Panc1 (cell line): ENCODE data around the gene ISOC2. TPM values are rescaled to one million over a fixed set of nuclear protein-coding genes. Genes with fewer than 3 reads are reported as not detected.

ENCODE experiments used
- ATAC-seq: fragments of 200-7000 bp; cut with Tn5 transposase; 2 replicates; pipeline ENCODE4 v1.9.1; 2020; ENCODE audit warnings: mild to moderate bottlenecking, moderate library complexity
- BruUV-seq: library from RNA; stranded (reverse); fragments of 400-500 nt; replicated peaks from 2 replicates; lab custom pipeline; 2021; lab: Mats Ljungman, UMichigan
- CTCF ChIA-PET: fragments of 300-600 bp; sonication (Branson Sonifier 250); formaldehyde crosslinking; loops from one replicate; lab custom pipeline; 2022; ENCODE audit warnings: antibody characterized with exemption; lab: Charles Lee
- POLR2A ChIA-PET: fragments of 300-600 bp; sonication (Branson Sonifier 250); formaldehyde crosslinking; loops from one replicate; lab custom pipeline; 2022; ENCODE audit warnings: antibody characterized with exemption; lab: Charles Lee
- DNase-seq: peaks from one replicate; pipeline ENCODE4 v3.0.0-alpha.2; 2010; ENCODE audit warnings: low read depth, low spot score
- H3K27ac ChIP-seq: 2 replicates; pipeline ENCODE4 v1.5.1; 2011; ENCODE audit warnings: mild to moderate bottlenecking, low read length, inconsistent platforms
- H3K27me3 ChIP-seq: fragments of 200-500 bp; sonication (Bioruptor generic); 2 replicates; pipeline ENCODE4 v1.6.0; 2014; ENCODE audit warnings: low read length, inconsistent platforms; ENCODE audit not compliant: control insufficient read depth, insufficient read depth
- H3K36me3 ChIP-seq: fragments of 200-500 bp; sonication (Bioruptor generic); 2 replicates; pipeline ENCODE4 v1.5.1; 2014; ENCODE audit warnings: inconsistent platforms, mild to moderate bottlenecking, low read length, moderate library complexity; ENCODE audit not compliant: control insufficient read depth, insufficient read depth
- H3K4me1 ChIP-seq: 2 replicates; pipeline ENCODE4 v1.5.1; 2011; ENCODE audit warnings: inconsistent platforms, mild to moderate bottlenecking, low read length, moderate library complexity; ENCODE audit not compliant: control insufficient read depth, insufficient read depth
- H3K4me3 ChIP-seq, 2 experiments: 2 replicates each; pipeline ENCODE4 v1.5.1; 2011 to 2012; ENCODE audit warnings: low read depth in 2 of 2, low read length in 2 of 2, mild to moderate bottlenecking in 2 of 2, inconsistent platforms in 1 of 2, moderate library complexity in 1 of 2
- H3K9me3 ChIP-seq: fragments of 200-500 bp; sonication (Bioruptor generic); 2 replicates; pipeline ENCODE4 v1.5.1; 2014; ENCODE audit warnings: low read depth, mild to moderate bottlenecking, inconsistent platforms, low read length, moderate library complexity; ENCODE audit not compliant: control insufficient read depth, insufficient read depth
- POLR2AphosphoS5 ChIP-seq: IDR thresholded peaks from 2 replicates; pipeline ENCODE4 v1.6.1; 2012; ENCODE audit warnings: mild to moderate bottlenecking, low read depth, low read length, moderate library complexity
- SIN3A ChIP-seq: IDR thresholded peaks from 2 replicates; pipeline ENCODE4 v1.6.1; 2012; ENCODE audit warnings: low read depth, mild to moderate bottlenecking, low read length, moderate library complexity, borderline replicate concordance; ENCODE audit not compliant: insufficient read depth
- TCF7L2 ChIP-seq: IDR thresholded peaks from 2 replicates; pipeline ENCODE4 v1.6.1; 2011; ENCODE audit warnings: mild to moderate bottlenecking, low read depth, low read length, inconsistent platforms
- in situ Hi-C: cut with HindIII; loops from 2 replicates; pipeline ENCODE4 v1.10.0; 2016; ENCODE audit warnings: low sequenced_read_pairs, low pct_unique_long_range_greater_than_20kb
- intact Hi-C: fragments of 100-400 bp; cut with micrococcal nuclease; formaldehyde crosslinking; loops from one replicate; pipeline ENCODE4 v1.10.0; 2022; ENCODE audit not compliant: unreplicated experiment
- total RNA-seq: library from RNA; stranded (reverse); gene quantifications from one replicate; pipeline ENCODE4 v1.2.1, GENCODE V29; 2021; ENCODE audit not compliant: unreplicated experiment
- TF ChIP-seq, protein P1 (sequence below), 2 experiments: IDR thresholded peaks; 2 replicates each; pipeline ENCODE4 v1.6.1; 2011 to 2012; ENCODE audit warnings: low read depth in 2 of 2, control low read depth in 1 of 2, low read length in 1 of 2, mild to moderate bottlenecking in 1 of 2, moderate library complexity in 1 of 2; ENCODE audit not compliant: insufficient read depth in 1 of 2
- TF ChIP-seq, protein P2 (sequence below): fragments of 450-650 bp; IDR thresholded peaks from 2 replicates; pipeline ENCODE4 v1.5.1; 2017; ENCODE audit warnings: mild to moderate bottlenecking

The ISOC2 gene
- total RNA-seq, 1 experiment from 2014 or later, result 150 TPM

DNA sequence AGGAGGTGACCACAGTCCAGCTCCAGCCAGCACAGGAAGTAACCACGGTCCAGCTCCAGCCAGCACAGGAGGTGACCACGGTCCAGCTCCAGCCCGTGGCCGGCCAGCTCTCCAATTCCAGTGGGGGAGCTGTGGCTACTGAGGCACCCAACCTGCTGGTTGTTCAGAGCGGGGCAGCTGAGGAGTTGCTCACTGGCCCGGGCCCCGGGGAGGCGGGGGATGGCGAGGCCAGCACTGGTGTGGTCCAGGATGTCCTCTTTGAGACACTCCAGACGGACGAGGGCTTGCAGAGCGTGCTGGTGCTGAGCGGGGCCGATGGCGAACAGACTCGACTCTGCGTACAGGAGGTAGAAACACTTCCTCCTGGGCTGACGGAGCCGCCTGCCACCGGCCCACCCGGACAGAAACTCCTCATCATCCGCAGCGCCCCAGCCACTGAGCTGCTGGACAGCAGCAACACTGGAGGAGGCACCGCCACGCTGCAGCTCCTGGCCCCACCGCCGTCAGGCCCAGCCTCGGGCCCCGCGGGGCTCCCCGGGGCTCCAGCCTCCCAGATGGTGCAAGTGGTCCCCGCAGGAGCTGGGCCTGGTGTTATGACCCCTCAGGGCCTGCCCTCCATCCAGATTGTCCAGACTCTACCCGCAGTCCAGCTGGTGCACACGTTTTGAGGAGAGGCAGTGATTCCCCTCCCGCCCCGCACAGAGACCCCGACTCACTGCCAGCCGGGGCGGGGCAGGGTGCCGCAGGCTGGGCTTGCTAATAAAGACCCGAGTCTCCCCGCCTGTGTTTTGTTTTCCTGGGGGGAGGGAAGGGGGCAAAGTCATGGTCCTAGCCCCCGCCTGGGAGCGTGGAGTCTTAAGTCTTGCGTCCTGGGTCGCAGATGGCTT is 22.5 kb upstream of the ISOC2 start:
- DNase-seq, result no peak
- in situ Hi-C loops (no loop called here), intact Hi-C loops (no loop called here)
- no peaks in the 10 kb centered on the region for H3K27me3 ChIP-seq
- CTCF ChIA-PET, result interaction anchor here (0.6 to 0.7 kb wide), 2 partner anchors 338 to 868 kb away, joined by 3 read pairs; no protein-coding TSS in a partner anchor
- H3K9me3 ChIP-seq, result no peaks in the 10 kb centered on the region
- POLR2A ChIA-PET, result interaction anchor here (0.5 to 1.1 kb wide), 2 partner anchors 7 to 327 kb away, joined by 3 to 4 read pairs; partner anchors contain the start of gene ZNF628
- peaks cover 50% of the 10 kb centered on the region for H3K4me1 ChIP-seq
- H3K4me3 ChIP-seq, result peak overlapping the region; percentile 67 to 78
- no peak for ATAC-seq
- peak overlapping the region; percentile 94 for H3K27ac ChIP-seq
- no TSS peak for BruUV-seq
- TF ChIP-seq SIN3A, result no peak
- H3K36me3 ChIP-seq, result peaks cover 3% of the 10 kb centered on the region; the same call in 1 of the 2 replicates

DNA sequence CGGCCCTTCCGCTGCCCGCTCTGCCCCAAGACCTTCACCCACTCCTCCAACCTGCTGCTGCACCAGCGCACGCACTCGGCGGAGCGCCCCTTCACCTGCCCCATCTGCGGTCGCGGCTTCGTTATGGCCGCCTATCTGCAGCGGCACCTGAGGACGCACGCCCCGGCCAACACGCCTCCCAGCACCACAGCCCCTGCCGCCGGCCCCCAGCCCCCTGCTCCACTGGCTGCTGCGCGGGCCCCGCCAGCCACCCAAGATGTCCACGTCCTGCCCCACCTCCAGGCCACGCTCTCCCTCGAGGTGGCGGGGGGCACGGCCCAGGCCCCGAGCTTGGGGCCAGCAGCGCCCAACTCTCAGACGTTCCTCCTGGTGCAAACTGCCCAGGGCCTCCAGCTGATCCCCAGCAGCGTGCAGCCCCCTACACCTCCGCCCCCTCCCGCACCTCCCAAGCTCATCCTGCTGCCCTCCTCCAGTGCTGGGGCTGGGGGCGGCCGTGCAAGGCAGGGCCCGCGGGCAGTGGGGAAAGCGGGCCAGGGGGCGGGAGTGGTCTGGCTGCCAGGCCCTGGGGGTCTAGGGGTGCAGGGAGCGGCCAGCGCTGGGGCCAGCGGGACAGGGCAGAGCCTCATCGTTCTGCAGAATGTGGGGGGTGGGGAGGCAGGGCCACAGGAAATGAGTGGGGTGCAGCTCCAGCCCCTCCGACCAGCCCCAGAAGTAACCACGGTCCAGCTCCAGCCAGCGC is 21.7 kb upstream of the ISOC2 start:
- ChIA-PET POLR2A (interaction anchor here (0.5 to 0.7 kb wide), 2 partner anchors 12 to 327 kb away, joined by 3 to 10 read pairs; no protein-coding TSS in a partner anchor), CTCF (no interaction called here)
- Histone ChIP-seq H3K4me3 (no peak overlapping the region), H3K9me3 (no peaks in the 10 kb centered on the region), H3K27me3 (no peaks in the 10 kb centered on the region), H3K4me1 (peaks cover 46% of the 10 kb centered on the region), H3K27ac (no peak overlapping the region), H3K36me3 (peaks cover 3% of the 10 kb centered on the region; the same call in 1 of the 2 replicates)
- TF ChIP-seq POLR2AphosphoS5 (no peak), SIN3A (no peak), TCF7L2 (no peak)
- TF ChIP-seq, protein P1, sequence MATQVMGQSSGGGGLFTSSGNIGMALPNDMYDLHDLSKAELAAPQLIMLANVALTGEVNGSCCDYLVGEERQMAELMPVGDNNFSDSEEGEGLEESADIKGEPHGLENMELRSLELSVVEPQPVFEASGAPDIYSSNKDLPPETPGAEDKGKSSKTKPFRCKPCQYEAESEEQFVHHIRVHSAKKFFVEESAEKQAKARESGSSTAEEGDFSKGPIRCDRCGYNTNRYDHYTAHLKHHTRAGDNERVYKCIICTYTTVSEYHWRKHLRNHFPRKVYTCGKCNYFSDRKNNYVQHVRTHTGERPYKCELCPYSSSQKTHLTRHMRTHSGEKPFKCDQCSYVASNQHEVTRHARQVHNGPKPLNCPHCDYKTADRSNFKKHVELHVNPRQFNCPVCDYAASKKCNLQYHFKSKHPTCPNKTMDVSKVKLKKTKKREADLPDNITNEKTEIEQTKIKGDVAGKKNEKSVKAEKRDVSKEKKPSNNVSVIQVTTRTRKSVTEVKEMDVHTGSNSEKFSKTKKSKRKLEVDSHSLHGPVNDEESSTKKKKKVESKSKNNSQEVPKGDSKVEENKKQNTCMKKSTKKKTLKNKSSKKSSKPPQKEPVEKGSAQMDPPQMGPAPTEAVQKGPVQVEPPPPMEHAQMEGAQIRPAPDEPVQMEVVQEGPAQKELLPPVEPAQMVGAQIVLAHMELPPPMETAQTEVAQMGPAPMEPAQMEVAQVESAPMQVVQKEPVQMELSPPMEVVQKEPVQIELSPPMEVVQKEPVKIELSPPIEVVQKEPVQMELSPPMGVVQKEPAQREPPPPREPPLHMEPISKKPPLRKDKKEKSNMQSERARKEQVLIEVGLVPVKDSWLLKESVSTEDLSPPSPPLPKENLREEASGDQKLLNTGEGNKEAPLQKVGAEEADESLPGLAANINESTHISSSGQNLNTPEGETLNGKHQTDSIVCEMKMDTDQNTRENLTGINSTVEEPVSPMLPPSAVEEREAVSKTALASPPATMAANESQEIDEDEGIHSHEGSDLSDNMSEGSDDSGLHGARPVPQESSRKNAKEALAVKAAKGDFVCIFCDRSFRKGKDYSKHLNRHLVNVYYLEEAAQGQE (IDR thresholded peaks at IDR 0.05; ENCODE audit: insufficient read depth in 1 of 2, low read depth in 2 of 2, low read length in 1 of 2), result no peak
- TF ChIP-seq, protein P2, sequence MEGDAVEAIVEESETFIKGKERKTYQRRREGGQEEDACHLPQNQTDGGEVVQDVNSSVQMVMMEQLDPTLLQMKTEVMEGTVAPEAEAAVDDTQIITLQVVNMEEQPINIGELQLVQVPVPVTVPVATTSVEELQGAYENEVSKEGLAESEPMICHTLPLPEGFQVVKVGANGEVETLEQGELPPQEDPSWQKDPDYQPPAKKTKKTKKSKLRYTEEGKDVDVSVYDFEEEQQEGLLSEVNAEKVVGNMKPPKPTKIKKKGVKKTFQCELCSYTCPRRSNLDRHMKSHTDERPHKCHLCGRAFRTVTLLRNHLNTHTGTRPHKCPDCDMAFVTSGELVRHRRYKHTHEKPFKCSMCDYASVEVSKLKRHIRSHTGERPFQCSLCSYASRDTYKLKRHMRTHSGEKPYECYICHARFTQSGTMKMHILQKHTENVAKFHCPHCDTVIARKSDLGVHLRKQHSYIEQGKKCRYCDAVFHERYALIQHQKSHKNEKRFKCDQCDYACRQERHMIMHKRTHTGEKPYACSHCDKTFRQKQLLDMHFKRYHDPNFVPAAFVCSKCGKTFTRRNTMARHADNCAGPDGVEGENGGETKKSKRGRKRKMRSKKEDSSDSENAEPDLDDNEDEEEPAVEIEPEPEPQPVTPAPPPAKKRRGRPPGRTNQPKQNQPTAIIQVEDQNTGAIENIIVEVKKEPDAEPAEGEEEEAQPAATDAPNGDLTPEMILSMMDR, result no peak
- in situ Hi-C loops (no loop called here), intact Hi-C loops (no loop called here)
- BruUV-seq, result no TSS peak
- DNase-seq (no peak), ATAC-seq (no peak)
